SW480 (cell line): ENCODE data around the gene NAB1.
"Not testable (repeated sequence)": the region's sequence is repeated elsewhere in the genome, so short reads cannot be mapped to it uniquely, and the experiment has no call there.

ENCODE experiments used
- DNase-seq: peaks from one replicate; pipeline ENCODE4 v3.0.0-alpha.2; 2016; ENCODE audit warnings: low spot score

NAB1 gene, protein sequence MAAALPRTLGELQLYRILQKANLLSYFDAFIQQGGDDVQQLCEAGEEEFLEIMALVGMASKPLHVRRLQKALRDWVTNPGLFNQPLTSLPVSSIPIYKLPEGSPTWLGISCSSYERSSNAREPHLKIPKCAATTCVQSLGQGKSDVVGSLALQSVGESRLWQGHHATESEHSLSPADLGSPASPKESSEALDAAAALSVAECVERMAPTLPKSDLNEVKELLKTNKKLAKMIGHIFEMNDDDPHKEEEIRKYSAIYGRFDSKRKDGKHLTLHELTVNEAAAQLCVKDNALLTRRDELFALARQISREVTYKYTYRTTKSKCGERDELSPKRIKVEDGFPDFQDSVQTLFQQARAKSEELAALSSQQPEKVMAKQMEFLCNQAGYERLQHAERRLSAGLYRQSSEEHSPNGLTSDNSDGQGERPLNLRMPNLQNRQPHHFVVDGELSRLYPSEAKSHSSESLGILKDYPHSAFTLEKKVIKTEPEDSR

DNA sequence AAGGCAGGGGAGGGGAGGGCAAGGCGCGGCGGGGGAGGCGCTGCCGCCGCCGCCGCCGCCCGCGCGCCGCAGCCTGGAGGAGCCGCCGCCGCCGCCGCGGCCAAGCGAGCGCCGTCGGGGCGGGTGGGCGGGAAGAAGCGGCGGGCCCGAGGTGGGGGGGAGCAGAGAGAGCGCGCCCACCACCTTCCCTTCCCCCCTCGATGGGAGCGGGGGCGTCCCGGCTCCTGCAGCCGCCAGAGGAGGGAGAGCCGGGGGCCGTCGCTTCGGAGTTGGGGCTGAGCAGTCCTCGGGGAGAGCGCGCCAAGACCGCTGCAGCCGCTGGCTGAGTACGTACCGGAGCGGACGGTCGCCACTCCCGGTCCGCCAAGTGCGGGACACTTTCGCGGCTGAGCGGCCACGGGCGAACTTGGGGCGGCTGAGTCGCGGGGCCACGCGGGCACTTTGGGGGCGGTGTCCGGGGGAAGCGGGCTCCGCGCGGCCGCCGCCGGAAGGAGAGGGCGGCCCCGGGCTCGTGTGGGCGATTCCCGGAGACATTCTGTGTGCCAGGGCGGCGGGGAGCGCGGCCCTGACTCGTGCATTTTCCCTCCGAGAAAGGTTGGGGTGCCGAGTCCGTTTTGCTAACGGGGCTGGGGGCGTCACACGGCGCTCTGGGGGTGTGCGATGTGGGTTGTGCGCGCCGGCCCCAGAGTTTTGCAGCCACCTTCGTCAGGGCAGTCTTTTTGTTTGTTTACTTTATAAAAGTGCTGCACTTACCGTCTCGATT, at the start of gene NAB1:
Gene NAB1 (plus strand): TSS at position 49 of the 763 bp plus-strand sequence. CDS start 10,094 bp downstream, outside the sequence.
- peak; percentile 58 for DNase-seq

DNA sequence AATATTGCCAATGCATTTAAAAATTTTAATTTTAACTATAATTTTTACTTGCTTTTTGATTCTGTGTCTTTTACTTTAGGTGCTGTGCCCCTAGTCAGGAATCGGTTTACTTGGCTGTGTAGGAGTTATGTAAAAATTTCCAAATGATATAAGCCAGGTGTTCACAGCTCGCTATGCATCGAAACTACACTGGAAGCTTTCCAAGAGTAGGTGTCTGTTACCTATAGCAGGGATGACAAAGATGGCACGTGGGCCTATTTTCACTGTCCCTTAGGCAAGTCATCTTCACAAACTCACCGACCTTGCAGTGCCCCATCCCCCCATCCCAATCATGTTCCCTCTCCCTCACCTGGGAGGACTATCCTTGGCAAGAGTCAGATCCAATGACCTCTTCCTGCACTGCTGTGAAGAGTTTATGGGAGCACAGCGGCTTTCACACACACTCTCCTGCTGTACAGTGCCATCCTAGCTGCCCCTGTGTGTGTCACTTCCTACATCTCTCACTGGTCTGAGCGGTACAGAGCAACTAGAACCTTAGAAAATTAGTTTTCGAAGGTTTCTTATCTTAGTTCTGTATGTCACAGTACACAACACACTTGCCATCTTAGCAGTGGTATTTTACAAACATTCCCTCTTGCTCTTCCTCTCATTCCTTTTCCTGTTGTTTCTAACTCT, 49.2 kb upstream of the NAB1 start:
- DNase-seq = no peak

DNA sequence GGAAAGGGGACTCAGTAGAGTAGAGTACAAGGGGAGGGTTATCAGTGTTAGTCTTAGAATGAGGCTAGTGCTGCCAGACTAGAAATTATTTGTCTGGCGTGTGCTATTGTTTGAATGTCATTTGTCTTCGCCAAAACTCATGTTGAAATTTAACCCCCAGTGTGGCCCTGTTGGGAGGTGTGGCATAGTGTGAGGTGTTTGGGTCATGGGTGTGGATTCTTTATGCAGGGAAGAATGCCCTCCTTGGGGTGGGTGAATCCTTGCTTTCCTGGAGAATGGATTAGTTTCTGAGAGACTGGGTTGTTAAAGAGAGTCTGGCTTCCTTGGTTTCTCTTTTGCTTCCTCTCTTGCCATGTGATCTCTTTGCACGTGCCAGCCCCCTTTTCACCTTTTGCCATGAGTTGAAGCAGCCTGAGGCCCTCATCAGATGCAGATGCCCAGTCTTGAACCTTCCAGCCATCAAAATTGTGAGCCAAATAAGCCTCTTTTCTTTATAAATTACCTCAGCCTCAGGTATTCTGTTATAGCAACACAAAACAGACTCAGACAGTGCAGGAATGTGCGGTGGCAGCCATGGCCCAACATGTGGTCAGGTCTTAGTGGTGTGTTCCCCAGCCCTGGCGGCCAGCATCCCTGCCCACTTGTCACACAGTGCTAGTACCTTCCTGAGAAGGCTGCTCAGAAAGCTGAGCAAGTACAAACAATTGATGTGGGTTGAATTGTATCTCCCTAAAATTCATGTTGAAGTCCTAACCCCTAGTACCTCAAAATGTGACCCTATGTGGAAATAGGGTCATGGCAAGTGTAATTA, 48.4 kb upstream of the NAB1 start:
- DNase-seq = no peak

DNA sequence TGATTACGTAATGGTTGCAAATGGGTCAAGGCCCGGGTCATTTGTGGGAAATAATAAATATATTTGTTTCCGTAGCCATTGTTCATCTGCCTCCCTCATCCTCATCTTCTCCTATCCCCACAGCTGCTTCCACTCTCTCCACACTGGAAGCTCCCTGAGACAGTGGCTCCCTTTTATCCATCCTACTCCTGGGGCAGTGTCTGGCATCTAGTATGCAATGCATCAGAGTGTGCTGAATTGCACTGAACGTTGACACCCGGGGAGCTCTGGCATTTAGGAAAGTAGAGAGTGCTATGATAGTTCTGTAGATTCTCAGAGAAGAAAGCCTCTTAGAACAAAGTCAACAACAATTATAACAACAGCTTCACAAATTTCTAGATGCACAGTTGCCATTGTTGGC, 45.5 kb upstream of the NAB1 start:
- DNase-seq = no peak

DNA sequence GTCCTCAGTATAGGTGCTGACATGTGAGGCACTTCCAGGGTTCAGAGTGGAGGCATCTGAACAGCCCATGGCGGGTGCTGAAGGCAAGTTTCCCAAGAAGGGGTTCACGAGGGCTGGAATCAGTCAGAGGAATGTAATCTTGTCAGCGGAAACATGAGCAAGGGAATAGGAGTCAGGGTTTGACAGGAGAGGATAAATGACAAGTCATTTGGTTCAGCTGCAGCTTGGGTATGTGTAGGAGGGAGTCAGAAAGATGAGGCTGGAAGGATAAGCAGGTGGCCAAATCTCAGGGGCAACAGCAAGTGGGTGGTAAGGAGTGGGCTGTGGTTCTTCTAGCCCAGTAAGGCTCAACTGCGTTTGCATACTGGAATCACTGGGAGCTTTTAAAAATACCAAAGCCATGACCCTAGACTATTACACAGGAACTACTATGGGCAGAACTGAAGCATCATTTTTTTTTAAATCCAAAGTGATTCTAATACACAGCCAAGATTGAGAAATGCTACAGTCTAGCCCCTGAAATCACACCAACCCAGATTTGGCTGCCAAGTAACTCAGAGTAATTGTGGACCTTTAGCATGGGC, 41.8 kb upstream of the NAB1 start:
- peak; percentile 51 for DNase-seq

DNA sequence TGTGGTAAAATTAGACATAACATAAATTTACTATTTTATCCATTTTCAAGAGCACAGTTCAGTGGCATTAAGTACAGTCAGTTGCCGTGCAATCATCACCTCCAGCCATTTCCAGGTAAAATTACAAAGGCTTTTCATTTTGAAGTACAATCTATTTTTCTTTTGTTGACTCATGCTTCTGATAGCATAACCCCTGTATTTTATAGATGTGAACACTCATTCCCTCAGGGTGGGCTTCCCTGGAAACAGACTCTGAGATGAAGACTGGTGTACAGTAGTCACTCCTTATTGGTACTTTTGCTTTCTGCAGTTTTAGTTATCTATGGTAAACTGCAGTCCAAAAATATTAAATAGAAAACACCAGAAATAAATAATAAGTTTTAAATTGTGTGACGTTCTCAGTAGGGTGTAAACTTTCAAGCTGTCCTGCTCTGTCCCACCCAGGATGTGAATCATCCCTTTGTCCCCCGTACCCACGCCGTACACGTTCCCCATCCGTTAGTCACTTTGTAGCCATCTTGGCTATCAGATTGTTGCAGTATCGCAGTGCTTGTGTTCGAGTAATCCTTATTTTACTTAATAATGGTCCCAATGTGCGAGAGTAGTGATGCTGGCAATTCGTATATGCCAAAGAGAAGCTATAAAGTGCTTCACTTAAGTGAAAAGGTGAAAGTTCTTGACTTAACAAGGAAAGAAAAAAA, 41.1 kb upstream of the NAB1 start:
- DNase-seq = peak; percentile 89

DNA sequence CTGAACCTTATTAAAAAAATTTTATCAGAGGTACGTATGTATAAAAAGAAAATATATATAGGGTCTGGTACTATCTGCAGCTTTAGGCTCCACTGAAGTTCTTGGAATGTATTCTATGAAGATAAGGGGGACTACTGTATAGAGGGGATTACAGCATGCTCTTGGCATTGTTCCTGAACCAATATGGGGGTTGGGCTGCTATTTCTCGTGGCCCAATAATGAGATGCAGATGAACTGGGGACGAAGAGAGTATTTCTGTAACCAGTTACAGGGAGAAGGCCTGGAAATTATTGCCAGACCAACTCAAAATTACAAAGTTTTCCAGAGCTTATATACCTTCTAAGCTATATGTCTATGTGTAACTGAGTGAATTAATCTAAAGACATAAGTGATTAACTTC, 40.0 kb upstream of the NAB1 start:
- DNase-seq = not testable (repeated sequence)

DNA sequence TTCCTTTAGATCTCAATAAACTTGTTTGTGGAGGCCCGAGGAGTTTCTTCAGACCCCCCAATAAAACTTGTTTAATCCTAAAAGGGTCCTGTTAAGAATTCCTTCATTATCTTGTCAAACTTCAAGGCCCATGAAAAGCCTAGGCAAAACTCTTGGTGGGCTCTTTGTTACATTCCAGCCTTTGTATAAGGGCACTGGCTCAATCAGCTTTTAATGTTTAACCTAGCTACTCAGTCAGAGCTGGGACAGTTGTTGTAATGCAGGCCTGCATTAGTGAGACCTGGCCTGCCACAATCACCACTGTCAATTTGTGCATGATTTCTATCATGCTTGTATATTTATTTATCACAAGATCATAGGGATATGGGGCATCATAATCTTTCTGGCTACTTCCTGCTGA, 39.5 kb upstream of the NAB1 start:
- DNase-seq = not testable (repeated sequence)

DNA sequence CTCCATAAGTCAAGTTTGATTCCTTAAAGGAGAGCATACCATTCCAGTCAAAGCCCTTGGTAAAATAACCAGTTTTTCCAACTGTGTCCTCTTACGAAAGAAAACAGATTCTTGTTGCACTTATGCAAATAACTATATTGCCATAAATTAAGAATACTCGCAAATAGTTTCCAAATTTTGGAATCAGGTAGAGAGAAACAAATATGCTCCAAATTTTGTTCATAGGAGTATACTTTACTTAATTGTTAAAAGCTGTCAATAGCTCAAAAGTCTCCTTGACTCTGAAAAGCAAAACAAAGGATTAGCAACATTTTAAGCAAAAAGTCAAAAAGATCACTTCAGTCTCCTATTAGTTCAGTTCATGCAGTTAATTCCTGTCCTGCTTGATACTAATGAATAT, 38.4 kb upstream of the NAB1 start:
- not testable (repeated sequence) for DNase-seq

DNA sequence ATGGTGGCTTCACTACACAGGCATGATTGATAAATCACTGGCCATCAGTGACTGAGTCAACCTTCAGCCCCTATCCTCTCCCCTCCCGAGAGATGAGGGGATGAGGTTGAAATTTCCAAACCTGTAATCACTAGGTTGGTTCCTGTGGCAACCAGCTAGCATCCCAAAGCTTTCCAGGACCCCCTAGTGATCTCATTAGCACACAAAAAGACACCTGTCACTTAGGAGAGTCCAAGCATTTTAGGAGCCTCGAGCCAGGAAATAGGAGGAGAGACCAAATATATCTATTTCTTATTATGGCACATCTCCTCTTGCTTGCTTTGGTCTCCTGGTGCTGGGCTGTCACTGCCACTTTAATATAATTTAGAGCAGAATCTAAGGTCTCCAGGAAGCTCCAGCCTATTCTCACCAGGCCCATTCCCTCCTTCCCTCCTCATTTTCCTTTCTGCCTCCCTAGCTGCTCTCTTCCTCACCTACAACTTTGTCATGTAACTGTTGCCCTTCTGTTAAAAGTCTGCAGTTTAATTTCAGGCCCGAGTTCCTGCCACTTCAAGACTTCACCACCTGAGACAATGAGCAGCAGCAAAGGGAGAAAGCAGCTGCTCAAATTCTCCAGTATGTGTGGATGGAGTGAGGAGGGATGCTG, 33.2 kb upstream of the NAB1 start:
- no peak for DNase-seq

DNA sequence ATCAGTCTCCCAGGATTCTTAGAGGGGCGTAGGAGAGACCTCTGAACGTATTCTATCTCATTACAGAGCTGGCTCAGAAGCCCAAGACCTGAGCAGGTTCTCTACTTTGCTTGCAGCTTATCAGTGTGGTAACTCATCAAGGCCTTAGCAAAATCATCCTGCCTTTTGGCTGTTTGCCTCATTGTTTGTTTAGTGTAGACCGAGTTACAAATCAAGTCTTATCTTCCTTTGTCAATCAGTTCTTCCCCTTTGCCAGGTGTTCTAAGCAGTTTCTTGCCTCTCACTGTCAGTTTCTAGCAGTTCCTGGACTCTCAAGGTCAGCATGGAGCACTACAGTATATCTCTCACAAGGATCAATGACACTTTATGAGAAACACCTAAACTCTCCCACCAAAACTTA, 30.9 kb upstream of the NAB1 start:
- no peak for DNase-seq

DNA sequence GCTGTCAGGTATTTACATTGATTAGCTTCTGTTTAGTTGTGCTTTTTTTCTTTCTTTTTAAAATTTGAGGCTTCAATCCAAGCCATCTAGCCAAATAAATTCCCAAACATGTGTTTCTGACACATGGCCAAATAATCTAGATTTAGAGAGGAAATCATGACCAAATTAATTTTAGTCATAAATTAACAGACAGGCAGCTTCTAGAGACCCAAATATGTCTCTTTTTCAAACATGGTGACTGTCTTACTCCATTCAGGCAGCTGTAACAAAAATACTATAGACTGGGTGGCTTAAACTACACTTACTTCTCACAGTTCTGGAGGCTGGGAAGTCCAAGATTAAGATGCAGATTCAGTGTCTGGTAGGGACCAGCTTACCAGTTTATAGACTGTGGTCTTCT, 23.2 kb upstream of the NAB1 start:
- DNase-seq = no peak

DNA sequence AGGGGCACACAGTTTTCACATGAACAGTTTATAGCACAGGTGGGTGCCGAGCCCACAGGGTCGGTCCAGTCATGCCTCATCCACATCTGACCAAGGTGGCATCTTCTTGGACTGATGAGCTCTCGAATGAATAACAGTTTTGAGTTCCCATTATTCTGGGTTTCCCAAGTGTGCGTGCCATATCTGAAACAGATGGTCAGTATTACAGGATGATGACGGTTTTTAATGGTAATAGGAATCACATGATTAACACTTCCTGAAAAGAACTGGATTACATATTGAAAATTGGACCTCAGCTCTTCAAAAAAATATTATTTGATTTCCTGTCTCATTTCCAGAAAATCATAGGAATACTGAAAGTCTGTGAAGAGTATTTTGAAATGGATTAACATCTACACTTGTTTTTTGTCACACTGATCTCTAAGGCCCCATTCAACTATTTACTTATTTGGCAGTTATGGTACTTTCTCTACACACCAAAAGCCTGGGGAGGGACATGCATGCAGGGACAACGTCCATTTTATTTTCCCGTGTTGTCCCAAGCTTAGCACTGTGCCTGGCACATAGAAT, 22.2 kb upstream of the NAB1 start:
- DNase-seq = no peak

DNA sequence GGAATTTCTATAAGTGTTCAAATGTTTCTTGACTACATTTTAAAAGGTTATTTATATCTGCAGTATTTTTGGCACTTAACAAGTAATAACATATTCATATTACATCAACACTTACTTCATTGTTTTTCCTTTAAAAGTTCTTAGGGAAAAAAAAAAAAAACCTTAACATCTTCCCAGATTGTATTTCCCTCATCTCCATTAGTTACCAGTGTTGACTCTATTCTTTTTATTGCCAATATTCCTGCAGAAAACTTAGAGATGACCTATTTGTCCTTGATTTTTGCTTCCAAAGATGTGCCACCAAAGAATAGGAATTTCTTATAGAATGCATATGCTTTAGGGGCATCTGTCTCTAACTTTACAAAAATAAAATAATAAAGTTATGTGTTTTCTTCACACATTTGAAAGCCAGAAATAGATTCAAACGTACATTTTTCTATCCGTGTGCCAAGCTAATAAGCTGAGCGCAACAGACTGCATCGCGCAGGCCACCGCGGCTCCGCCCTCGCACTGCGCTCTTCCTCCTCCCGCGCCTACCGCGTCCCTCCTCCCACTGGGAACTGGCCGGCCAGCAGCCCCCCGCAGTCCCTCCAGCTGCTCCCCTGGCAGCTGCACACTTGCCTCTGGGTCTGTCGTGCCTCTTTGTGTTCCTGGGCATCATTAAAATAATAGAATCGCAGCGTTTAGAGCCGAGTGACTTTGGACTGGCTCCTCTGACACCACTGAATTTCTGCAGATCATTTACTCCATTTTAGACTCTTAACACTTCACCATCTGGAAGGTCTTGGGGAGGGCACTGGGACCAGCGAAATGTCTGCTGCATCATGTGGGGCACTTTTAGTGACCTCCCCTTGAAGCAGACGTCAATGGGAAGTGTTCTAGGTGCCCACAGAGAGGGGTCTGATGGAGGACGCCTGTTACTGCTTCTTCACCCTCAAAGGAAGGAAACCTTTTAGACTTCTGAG, 21.2 kb upstream of the NAB1 start:
- DNase-seq = no peak

DNA sequence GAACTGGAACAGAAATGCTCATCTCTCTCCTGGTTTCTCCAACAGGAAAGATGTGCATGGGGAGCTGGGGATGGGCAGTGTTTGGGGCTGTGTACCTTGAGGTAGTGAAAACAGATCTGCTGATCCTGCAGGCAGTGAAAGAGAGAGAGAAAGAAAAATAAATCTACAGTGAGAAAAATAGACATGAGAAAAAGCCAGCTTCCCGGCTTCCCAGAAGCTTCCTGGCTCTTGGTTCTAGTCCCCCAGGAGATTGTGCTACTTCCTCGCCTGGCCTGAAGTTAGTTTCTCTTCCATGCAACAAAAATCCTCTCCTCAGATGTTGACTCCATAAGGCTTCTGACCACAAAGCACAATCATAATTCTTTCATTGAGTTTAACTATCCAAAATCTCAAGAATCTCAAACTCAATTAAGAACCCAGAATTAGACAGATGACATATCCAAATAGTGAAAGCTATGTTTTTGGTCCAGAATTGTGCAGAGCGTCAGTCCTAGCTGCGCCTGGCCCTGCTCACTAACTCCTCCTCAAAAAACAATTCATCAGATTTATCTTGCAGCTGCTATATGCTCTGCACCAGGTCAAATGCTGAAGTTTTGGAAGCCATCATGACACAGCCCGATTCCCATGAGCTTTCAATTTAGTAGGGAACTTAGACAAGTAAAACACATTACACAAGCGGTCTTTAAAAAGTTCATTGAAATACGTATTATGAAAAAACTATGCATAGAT, 20.1 kb upstream of the NAB1 start:
- no peak for DNase-seq

DNA sequence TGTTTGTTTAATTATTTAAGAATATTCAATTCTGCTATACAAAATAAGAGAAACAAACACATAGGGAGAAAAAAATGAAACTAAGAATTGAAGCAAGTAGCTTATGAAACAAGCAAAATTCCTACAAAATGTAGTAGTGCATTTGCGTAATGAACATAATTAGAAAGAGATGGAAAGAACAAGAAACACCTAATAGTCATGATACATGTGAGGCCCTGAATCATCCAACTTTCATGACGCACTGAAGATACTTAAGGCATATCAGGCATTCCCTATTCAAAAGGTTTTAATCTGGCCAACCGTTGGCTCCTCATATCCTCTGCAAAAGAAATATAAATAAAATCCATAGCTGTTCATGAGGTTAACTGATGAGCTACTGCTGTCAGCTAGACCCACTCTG, 14.5 kb upstream of the NAB1 start:
- DNase-seq = no peak

DNA sequence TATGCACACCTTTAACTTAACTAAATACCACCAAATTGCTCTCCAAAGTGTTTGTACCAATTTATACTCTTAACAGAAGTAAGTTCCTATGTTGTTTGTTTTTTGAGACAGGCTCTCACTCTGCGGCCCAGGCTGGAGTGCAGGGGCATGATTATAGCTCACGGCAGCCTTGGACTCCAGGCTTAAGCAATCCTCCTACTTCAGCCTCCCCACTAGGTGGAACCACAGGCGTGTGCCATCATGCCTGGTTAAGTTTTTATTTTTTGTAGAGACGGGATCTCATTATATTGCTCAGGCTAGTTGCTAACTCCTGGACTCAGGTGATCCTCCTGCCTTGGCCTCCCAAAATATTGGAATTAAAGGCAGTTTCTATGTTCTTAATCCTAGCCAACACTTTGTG, 13.1 kb upstream of the NAB1 start:
- DNase-seq = no peak

DNA sequence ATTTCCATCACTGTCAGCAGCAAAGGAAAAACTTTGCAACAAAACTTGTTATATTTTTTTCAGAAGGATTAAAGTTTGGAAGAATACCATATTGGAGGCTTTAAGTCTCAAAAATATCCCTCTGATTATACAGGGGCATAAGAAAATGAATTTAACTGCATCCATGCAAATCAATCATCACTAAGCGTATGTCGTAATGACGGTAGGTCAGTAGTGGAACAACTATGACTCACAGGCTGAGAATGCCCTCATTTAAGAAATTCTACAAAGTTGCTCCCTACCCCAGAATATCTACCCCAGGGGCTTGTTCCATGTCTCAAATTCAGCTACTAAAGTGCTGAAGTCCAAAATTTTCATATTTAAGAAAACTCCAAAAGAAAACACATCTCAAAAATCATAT, 12.5 kb upstream of the NAB1 start:
- DNase-seq = no peak
